ENCODE results near the gene CPAMD8. TPM values are rescaled to one million over a fixed set of nuclear protein-coding genes. Genes with fewer than 3 reads are reported as not detected.

The CPAMD8 gene
- total and polyA plus RNA-seq, 4 donors = 1.9 to 11.9 (median 4.0) TPM

DNA sequence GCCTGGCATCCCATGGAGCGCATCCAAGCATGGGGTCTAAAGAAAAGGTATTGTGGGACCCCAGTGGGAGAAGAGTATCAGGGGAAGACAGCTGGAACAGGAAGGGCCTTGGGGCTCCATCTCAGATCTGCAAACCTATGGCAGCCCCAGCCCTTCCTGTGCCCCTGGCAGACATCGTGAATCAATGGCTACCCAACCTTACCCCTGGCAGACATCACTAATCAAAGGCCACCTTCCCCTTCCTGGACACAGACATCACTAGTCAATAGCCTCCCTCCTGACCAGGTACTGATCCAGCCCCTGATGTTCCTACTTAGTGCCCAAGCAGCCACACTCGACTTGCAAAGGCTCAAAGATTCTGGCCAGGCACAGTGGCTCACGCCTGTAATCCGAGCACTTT, 122.0 kb downstream of the CPAMD8 start:
- intact Hi-C loops (cut with DNase I) = no loop called here
- WGBS, 2 donors = 66 to 86% methylated on average over 5 of the region's 5 CpGs
- ATAC-seq (ENCODE audit: low FRiP score) (no peak), DNase-seq (no peak)
- Histone ChIP-seq H3K27me3 (ENCODE audit: control insufficient read depth in 1 of 2, insufficient read depth in 2 of 2, low read length in 1 of 2) (no peaks in the 10 kb centered on the region), H3K4me3 (ENCODE audit: low read length in 2 of 2) (no peak overlapping the region), H3K9me3 (ENCODE audit: control insufficient read depth, low read length) (no peaks in the 10 kb centered on the region), H3K4me1 (ENCODE audit: control insufficient read depth in 1 of 2, insufficient read depth in 2 of 2, low read length in 2 of 2) (no peaks in the 10 kb centered on the region), H3K36me3 (ENCODE audit: control insufficient read depth in 1 of 2, insufficient read depth in 2 of 2, low read length in 1 of 2) (no peaks in the 10 kb centered on the region), H3K27ac (ENCODE audit: low read depth in 1 of 2, low read length in 2 of 2) (no peak overlapping the region)

DNA sequence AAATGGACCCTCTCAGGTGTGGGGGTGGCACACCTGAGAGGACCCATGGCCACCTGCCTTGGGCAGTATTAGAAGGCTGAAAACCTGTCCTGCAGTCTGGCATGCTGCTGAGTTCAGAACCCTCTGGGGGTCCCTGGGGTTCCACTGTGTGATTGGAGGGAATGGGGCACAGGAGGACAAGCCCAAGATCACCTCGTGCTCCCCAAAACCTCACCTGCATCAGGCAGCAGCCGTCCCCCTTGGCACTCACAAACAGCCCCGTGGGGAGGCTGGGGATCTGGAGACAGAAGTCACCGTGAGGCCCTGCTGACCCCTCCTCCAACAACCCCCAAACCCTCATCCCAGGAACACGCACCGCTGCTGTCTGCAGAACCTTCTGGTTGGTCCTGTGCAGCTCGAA, 123.3 kb downstream of the CPAMD8 start:
- intact Hi-C loops (cut with DNase I) = no loop called here
- no peak for DNase-seq
- H3K36me3 ChIP-seq (ENCODE audit: control insufficient read depth in 1 of 2, insufficient read depth in 2 of 2, low read length in 1 of 2) = no peaks in the 10 kb centered on the region

DNA sequence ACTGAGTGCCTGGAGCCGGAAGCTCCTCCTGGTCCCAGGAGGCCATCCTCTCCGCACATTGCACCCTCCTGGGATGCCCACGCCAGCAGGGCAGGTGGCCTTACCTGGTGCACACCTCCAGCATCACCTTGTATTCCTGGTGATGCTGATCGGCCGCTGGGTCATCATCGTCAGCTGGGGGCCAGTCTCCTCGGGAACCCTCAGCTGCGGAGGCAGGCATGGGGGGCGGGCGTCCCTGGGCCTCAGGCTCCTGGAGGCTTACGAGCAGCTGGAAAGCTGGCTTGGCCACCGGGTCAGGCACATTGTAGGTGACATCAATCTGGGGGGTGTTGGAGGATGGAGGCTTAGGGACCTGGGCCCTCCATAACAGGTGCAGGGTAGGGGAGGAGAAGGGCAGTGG, 124.1 kb downstream of the CPAMD8 start:
- Histone ChIP-seq H3K27me3 (ENCODE audit: control insufficient read depth in 1 of 2, insufficient read depth in 2 of 2, low read length in 1 of 2) (no peaks in the 10 kb centered on the region), H3K4me3 (ENCODE audit: low read length in 2 of 2) (no peak overlapping the region), H3K9me3 (ENCODE audit: control insufficient read depth, low read length) (no peaks in the 10 kb centered on the region), H3K4me1 (ENCODE audit: control insufficient read depth in 1 of 2, insufficient read depth in 2 of 2, low read length in 2 of 2) (no peaks in the 10 kb centered on the region), H3K36me3 (ENCODE audit: control insufficient read depth in 1 of 2, insufficient read depth in 2 of 2, low read length in 1 of 2) (no peaks in the 10 kb centered on the region), H3K27ac (ENCODE audit: low read depth in 1 of 2, low read length in 2 of 2) (no peak overlapping the region)
- intact Hi-C loops (cut with DNase I) = no loop called here
- WGBS, 2 donors = 90 to 93% methylated on average over 12 of the region's 12 CpGs
- no peak for ATAC-seq (ENCODE audit: low FRiP score)
- no peak for DNase-seq

More for the DNA sequence above, 123.3 kb downstream of the CPAMD8 start:
- no peak for ATAC-seq (ENCODE audit: low FRiP score)
- Histone ChIP-seq H3K4me1 (ENCODE audit: control insufficient read depth in 1 of 2, insufficient read depth in 2 of 2, low read length in 2 of 2) (no peaks in the 10 kb centered on the region), H3K4me3 (ENCODE audit: low read length in 2 of 2) (no peak overlapping the region), H3K27me3 (ENCODE audit: control insufficient read depth in 1 of 2, insufficient read depth in 2 of 2, low read length in 1 of 2) (no peaks in the 10 kb centered on the region), H3K27ac (ENCODE audit: low read depth in 1 of 2, low read length in 2 of 2) (no peak overlapping the region), H3K9me3 (ENCODE audit: control insufficient read depth, low read length) (no peaks in the 10 kb centered on the region)
- 87 to 89% methylated on average over 7 of the region's 7 CpGs for WGBS, 2 donors

DNA sequence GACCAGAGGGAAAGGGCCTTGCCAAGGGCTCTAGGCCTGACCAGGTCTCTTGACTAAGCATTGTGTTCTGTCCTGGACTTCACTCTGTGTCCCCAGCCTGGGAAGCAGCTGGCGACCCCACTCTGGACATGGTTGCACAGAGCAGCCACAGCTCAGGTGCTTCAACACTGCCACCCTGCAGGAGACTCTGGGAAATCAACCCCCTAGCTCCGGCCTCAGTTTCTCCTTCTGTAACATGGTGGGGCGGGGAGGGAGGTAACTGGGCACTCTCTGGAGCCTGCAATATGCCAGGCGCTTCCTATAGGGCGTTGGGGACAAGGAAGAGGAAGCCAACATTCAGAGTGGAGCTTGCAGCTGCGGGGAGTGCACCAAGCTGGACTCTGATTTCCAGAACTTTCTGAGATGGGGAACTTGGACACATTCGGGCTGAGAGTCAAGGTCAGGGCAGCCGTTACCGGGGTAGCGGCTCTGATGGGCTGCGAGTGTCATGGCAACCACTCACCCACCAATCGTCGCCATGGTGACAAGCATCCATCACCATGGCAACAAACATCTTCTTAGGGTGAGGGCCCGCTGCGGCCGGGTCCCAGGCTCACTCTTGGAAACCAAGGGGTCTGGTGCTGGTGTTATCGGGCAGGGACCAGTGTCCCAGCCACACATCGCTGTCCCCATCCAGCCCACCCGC, 125.0 kb downstream of the CPAMD8 start:
- H3K4me1 ChIP-seq (ENCODE audit: control insufficient read depth in 1 of 2, insufficient read depth in 2 of 2, low read length in 2 of 2) = no peaks in the 10 kb centered on the region
- ATAC-seq (ENCODE audit: low FRiP score) (no peak), DNase-seq (no peak)
- H3K27ac ChIP-seq (ENCODE audit: low read depth in 1 of 2, low read length in 2 of 2) = no peak overlapping the region
- intact Hi-C loops (cut with DNase I) = no loop called here
- H3K36me3 ChIP-seq (ENCODE audit: control insufficient read depth in 1 of 2, insufficient read depth in 2 of 2, low read length in 1 of 2) = no peaks in the 10 kb centered on the region
- no peaks in the 10 kb centered on the region for H3K9me3 ChIP-seq (ENCODE audit: control insufficient read depth, low read length)
- H3K4me3 ChIP-seq (ENCODE audit: low read length in 2 of 2) = no peak overlapping the region
- no peaks in the 10 kb centered on the region for H3K27me3 ChIP-seq (ENCODE audit: control insufficient read depth in 1 of 2, insufficient read depth in 2 of 2, low read length in 1 of 2)
- WGBS, 2 donors = 88% methylated on average over 19 of the region's 19 CpGs

DNA sequence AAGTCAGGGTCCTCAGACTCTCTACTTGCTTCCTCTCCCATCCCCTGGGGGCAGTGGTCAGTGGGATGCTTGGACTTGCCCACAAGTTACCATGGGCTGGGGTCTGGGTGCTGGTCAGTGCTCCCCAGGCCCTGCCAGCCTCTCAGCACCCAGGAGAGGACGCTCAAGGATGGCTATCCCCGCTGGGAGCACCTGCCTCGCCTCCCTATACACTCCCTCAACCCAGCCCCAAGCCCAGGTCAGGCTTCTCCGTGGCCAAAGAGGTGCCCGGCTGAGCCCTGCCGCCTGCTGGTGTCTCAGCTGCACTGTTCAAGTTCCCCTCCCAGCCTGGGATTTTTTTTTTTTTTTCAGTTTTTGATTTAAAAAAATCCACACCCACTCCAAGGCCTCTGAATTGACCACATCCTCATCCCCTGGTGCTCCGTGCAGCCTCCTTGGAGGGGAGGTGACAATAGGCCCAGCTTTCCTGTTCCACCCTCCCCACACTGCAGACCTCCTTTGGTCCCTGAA, 127.0 kb downstream of the CPAMD8 start:
- 41 to 46% methylated on average over 7 of the region's 7 CpGs for WGBS, 2 donors
- intact Hi-C loops (cut with DNase I) = loop anchor here in 1 of 2 donors (5.0 to 10.0 kb wide), 2 partner anchors 72 to 125 kb away; partner anchors contain the start of gene SIN3B
- no peak for ATAC-seq (ENCODE audit: low FRiP score)

DNA sequence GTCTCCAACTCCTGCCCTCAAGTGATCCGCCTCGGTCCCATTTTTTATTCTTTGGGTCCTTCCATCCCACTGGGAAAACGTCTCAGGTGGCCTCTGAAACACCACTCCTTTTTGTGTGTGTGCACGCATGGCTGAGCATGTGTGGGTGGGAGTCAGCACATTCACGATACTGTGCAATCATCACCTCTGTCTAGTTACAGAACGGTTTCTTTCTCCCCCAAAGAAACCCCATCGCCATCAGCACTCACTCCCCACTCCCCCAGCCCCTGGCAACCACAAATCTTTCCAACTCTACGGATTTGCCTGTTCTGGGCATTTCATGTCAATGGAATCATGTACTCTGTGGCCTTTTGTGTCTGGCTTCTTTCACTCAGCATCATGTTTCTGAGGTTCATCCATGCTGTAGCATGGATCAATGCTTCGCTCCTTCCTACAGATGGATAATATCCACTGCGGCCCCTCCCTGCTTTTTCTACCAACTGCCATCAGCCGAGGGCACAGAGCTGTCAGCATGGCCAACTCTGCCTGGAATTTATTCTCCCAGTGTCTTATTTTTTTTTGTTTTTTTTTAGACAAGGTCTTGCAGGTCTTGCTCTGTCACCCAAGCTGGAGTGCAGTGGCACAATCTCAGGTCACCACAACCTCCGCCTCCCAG, 128.1 kb downstream of the CPAMD8 start:
- no peaks in the 10 kb centered on the region for H3K36me3 ChIP-seq (ENCODE audit: control insufficient read depth in 1 of 2, insufficient read depth in 2 of 2, low read length in 1 of 2)
- no peak overlapping the region for H3K27ac ChIP-seq (ENCODE audit: low read depth in 1 of 2, low read length in 2 of 2)
- no peaks in the 10 kb centered on the region for H3K27me3 ChIP-seq (ENCODE audit: control insufficient read depth in 1 of 2, insufficient read depth in 2 of 2, low read length in 1 of 2)
- WGBS, 2 donors = 90 to 93% methylated on average over 12 of the region's 12 CpGs
- no peak overlapping the region for H3K4me3 ChIP-seq (ENCODE audit: low read length in 2 of 2)
- intact Hi-C loops (cut with DNase I) = loop anchor here in 1 of 2 donors (5.0 to 10.0 kb wide), 2 partner anchors 71 to 124 kb away; partner anchors contain the start of gene SIN3B
- no peak for ATAC-seq (ENCODE audit: low FRiP score)
- H3K4me1 ChIP-seq (ENCODE audit: control insufficient read depth in 1 of 2, insufficient read depth in 2 of 2, low read length in 2 of 2) = no peaks in the 10 kb centered on the region
- H3K9me3 ChIP-seq (ENCODE audit: control insufficient read depth, low read length) = no peaks in the 10 kb centered on the region
- no peak for DNase-seq

More for the DNA sequence above, 127.0 kb downstream of the CPAMD8 start:
- H3K27ac ChIP-seq (ENCODE audit: low read depth in 1 of 2, low read length in 2 of 2) = no peak overlapping the region
- H3K4me3 ChIP-seq (ENCODE audit: low read length in 2 of 2) = no peak overlapping the region
- H3K27me3 ChIP-seq (ENCODE audit: control insufficient read depth in 1 of 2, insufficient read depth in 2 of 2, low read length in 1 of 2) = no peaks in the 10 kb centered on the region
- H3K9me3 ChIP-seq (ENCODE audit: control insufficient read depth, low read length) = no peaks in the 10 kb centered on the region
- H3K36me3 ChIP-seq (ENCODE audit: control insufficient read depth in 1 of 2, insufficient read depth in 2 of 2, low read length in 1 of 2) = no peaks in the 10 kb centered on the region
- peak in 1 of 2 donors; percentile 70 for DNase-seq
- H3K4me1 ChIP-seq (ENCODE audit: control insufficient read depth in 1 of 2, insufficient read depth in 2 of 2, low read length in 2 of 2) = no peaks in the 10 kb centered on the region

DNA sequence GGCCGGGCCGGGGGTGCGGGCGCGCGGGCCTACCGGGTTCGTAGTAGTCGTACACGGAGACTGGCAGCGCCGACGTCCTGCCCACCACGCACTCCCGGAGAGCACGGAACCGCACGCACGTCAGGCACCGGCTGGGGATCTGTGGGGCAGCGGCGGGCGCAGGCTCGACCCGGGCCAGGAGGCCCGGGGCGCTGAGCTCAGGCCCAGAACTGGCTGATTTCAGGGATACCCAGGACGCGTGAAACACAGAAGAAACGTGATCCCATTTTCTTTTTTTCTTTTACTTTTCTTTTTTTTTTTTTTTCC, 128.8 kb downstream of the CPAMD8 start:
- ATAC-seq (ENCODE audit: low FRiP score) = peak; percentile 11
- no peaks in the 10 kb centered on the region for H3K27me3 ChIP-seq (ENCODE audit: control insufficient read depth in 1 of 2, insufficient read depth in 2 of 2, low read length in 1 of 2)
- no peaks in the 10 kb centered on the region for H3K36me3 ChIP-seq (ENCODE audit: control insufficient read depth in 1 of 2, insufficient read depth in 2 of 2, low read length in 1 of 2)
- peak overlapping the region in 1 of 2 donors; percentile 8 for H3K27ac ChIP-seq (ENCODE audit: low read depth in 1 of 2, low read length in 2 of 2)
- peak in 1 of 2 donors; percentile 77 for DNase-seq
- peak overlapping the region; percentile 28 for H3K4me3 ChIP-seq (ENCODE audit: low read length in 2 of 2)
- H3K9me3 ChIP-seq (ENCODE audit: control insufficient read depth, low read length) = no peaks in the 10 kb centered on the region
- intact Hi-C loops (cut with DNase I) = loop anchor here in 1 of 2 donors (5.0 to 10.0 kb wide), 2 partner anchors 71 to 123 kb away; partner anchors contain the start of gene SIN3B
- H3K4me1 ChIP-seq (ENCODE audit: control insufficient read depth in 1 of 2, insufficient read depth in 2 of 2, low read length in 2 of 2) = no peaks in the 10 kb centered on the region
- WGBS, 2 donors = 6 to 11% methylated on average over 28 to 30 of the region's 30 CpGs

DNA sequence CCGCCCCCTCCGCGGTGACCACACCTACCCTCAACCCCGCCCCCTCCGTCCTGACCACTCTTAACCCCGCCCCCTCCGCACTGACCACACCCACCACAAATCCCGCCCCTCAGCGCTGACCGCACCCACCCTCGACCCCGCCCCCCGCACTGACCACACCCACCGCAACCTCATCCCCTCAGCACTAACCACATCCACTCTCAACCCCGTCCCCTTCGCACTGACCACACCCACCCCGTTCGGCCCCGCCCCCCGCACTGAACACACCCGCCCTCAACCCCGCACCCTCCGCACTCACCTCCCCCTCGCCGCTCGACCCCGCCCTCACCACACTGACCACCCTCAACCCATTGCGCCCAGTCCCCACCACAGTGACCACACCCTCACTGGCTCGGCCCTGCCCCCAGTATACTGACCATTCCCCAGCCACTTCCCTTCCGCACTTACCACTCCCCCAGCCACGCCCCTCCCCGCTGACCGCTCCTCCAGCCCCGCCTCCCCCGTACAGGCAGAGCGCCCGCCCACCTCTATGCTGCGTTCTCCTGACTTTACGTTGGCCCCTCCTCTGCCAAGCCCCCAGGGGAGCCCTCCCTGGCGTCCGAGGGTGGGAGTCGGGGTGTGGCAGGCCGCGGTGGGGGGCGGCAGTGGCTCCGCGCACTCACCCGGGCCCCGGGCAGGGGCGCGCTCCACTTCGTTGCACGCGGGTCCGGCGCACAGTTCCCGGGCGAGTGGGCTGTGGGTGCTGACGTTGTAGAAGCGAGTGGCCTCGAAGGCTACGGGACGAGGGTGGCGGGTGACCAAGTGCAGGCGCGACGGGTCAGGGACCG, 129.4 kb downstream of the CPAMD8 start:
- H3K4me3 ChIP-seq (ENCODE audit: low read length in 2 of 2) = peak overlapping the region; percentile 28
- H3K4me1 ChIP-seq (ENCODE audit: control insufficient read depth in 1 of 2, insufficient read depth in 2 of 2, low read length in 2 of 2) = no peaks in the 10 kb centered on the region
- no peaks in the 10 kb centered on the region for H3K36me3 ChIP-seq (ENCODE audit: control insufficient read depth in 1 of 2, insufficient read depth in 2 of 2, low read length in 1 of 2)
- intact Hi-C loops (cut with DNase I) = loop anchor here in 1 of 2 donors (5.0 to 10.0 kb wide), 2 partner anchors 70 to 122 kb away; partner anchors contain the start of gene SIN3B
- no peaks in the 10 kb centered on the region for H3K9me3 ChIP-seq (ENCODE audit: control insufficient read depth, low read length)
- peak; percentile 93 for ATAC-seq (ENCODE audit: low FRiP score)
- no peaks in the 10 kb centered on the region for H3K27me3 ChIP-seq (ENCODE audit: control insufficient read depth in 1 of 2, insufficient read depth in 2 of 2, low read length in 1 of 2)
- peak; percentile 97 to 98 for DNase-seq
- H3K27ac ChIP-seq (ENCODE audit: low read depth in 1 of 2, low read length in 2 of 2) = peak overlapping the region in 1 of 2 donors; percentile 8
- 2 to 3% methylated on average over 60 to 68 of the region's 68 CpGs for whole genome bisulfite sequencing, 2 donors

All from aorta (tissue), 5 donors.